Naive thymus-derived CD4-positive, alpha-beta T cell (primary cell): ENCODE results near the gene GJC2. TPM values are rescaled to one million over a fixed set of nuclear protein-coding genes. Genes with fewer than 3 reads are reported as not detected.
A peak's percentile ranks its signal among the peaks of the same experiment; 100 is the strongest.

Experiments used
- ATAC-seq: fragments of 150-1000 bp; cut with Tn5 transposase; 2 replicates; pipeline ENCODE4 v1.10.0; 2021; ENCODE audit warnings: mild to moderate bottlenecking, moderate library complexity
- CTCF ChIA-PET: fragments of 350-600 bp; sonication (Branson Sonifier 250); formaldehyde crosslinking; loops from one replicate; lab custom pipeline; 2021; ENCODE audit warnings: antibody characterized with exemption; lab: Charles Lee
- POLR2A ChIA-PET: fragments of 350-600 bp; sonication (Branson Sonifier 250); formaldehyde crosslinking; loops from one replicate; lab custom pipeline; 2021; ENCODE audit warnings: antibody characterized with exemption, inconsistent platforms; lab: Charles Lee
- DNase-seq, 9 donors: peaks; one replicate each; pipeline versions ENCODE4 v3.0.0 to v3.0.0-alpha.2; 2020 to 2022; ENCODE audit warnings: mixed read lengths in 1 of 9
- H3K27ac ChIP-seq: one replicate; pipeline ENCODE4 v1.7.0; 2013; ENCODE audit warnings: mild to moderate bottlenecking, low read depth, low read length, moderate library complexity
- H3K27me3 ChIP-seq, 2 donors: one replicate each; pipeline ENCODE4 v1.7.0; 2013; ENCODE audit warnings: low read length in 2 of 2, mild to moderate bottlenecking in 2 of 2, moderate library complexity in 2 of 2; ENCODE audit not compliant: control insufficient read depth in 2 of 2, insufficient read depth in 2 of 2
- H3K36me3 ChIP-seq, 3 experiments: 1 replicate in 2 of 3; 2 replicates in 1 of 3; pipeline ENCODE4 v1.7.0; 2013; ENCODE audit warnings: low read length in 3 of 3, mild to moderate bottlenecking in 3 of 3, moderate library complexity in 1 of 3; ENCODE audit not compliant: insufficient read depth in 3 of 3, control insufficient read depth in 2 of 3
- H3K4me1 ChIP-seq, 2 donors: one replicate each; pipeline ENCODE4 v1.7.0; 2013; ENCODE audit warnings: low read length in 2 of 2, mild to moderate bottlenecking in 2 of 2, moderate library complexity in 1 of 2; ENCODE audit not compliant: control insufficient read depth in 2 of 2, insufficient read depth in 2 of 2
- H3K4me3 ChIP-seq: 2 replicates; pipeline ENCODE4 v1.7.0; 2013; ENCODE audit warnings: mild to moderate bottlenecking, low read length
- H3K9me3 ChIP-seq, 3 experiments: 1 replicate in 2 of 3; 2 replicates in 1 of 3; pipeline ENCODE4 v1.7.0; 2013; ENCODE audit warnings: low read length in 3 of 3; ENCODE audit not compliant: control insufficient read depth in 2 of 3
- H3K27ac Mint-ChIP-seq, 9 donors: one replicate each; pipeline ENCODE4 v1.8.0; 2020 to 2022; ENCODE audit warnings: mixed read lengths in 9 of 9, mild to moderate bottlenecking in 8 of 9, moderate library complexity in 5 of 9, inconsistent platforms in 2 of 9
- H3K27me3 Mint-ChIP-seq, 5 donors: one replicate each; pipeline ENCODE4 v1.8.0; 2021 to 2022; ENCODE audit warnings: mixed read lengths in 5 of 5, mild to moderate bottlenecking in 1 of 5
- H3K36me3 Mint-ChIP-seq, 5 donors: one replicate each; pipeline ENCODE4 v1.8.0; 2020 to 2022; ENCODE audit warnings: mixed read lengths in 5 of 5, mild to moderate bottlenecking in 3 of 5, inconsistent platforms in 1 of 5
- H3K4me1 Mint-ChIP-seq, 7 donors: one replicate each; pipeline ENCODE4 v1.8.0; 2020 to 2022; ENCODE audit warnings: mixed read lengths in 7 of 7, mild to moderate bottlenecking in 3 of 7, inconsistent platforms in 1 of 7
- H3K4me3 Mint-ChIP-seq, 10 donors: one replicate each; pipeline ENCODE4 v1.8.0; 2020 to 2022; ENCODE audit warnings: mild to moderate bottlenecking in 10 of 10, mixed read lengths in 10 of 10, moderate library complexity in 6 of 10, inconsistent platforms in 2 of 10
- H3K9me3 Mint-ChIP-seq, 11 donors: one replicate each; pipeline ENCODE4 v1.8.0; 2020 to 2022; ENCODE audit warnings: mixed read lengths in 11 of 11, mild to moderate bottlenecking in 4 of 11, inconsistent platforms in 1 of 11, moderate library complexity in 1 of 11
- intact Hi-C, 2 donors: fragments of 100-400 bp; cut with micrococcal nuclease; formaldehyde crosslinking; loops; one replicate each; pipeline ENCODE4 v1.15.1; 2023
- polyA plus RNA-seq, 2 donors: library from polyadenylated mRNA; unstranded; fragments of 300-500 nt; fragmentation: Illumina TruSeq; gene quantifications; one replicate each; pipeline ENCODE4 v1.2.3, GENCODE V29; 2021
- total RNA-seq, 6 experiments: library from RNA in 5 of 6; stranded (reverse) in 5 of 6; gene quantifications; 1 replicate in 5 of 6; 2 replicates in 1 of 6; pipeline ENCODE4 v1.2.3 and lab custom pipeline; 2021 to 2026

GJC2 gene
- total and polyA plus RNA-seq, 7 experiments from 2014 or later = 0.70 to 3.3 (median 0.94) TPM; not detected in 2

GRCh38 chr1:228152097-228152917 is 2.6 kb downstream of the GJC2 start:
- intact Hi-C loops = no loop called here
- POLR2A ChIA-PET = interaction anchor here (0.7 kb wide), 1 partner anchor 14 kb away, joined by 3 read pairs; no protein-coding TSS in a partner anchor

GRCh38 chr1:228152918-228153258 is 3.2 kb downstream of the GJC2 start:
- peak overlapping the region in 4 of 9 donors; percentile 17 to 87 (median 51) for H3K27ac Mint-ChIP-seq
- no peaks in the 10 kb centered on the region for H3K36me3 Mint-ChIP-seq
- ChIA-PET POLR2A (interaction anchor here (0.7 to 1.1 kb wide), 2 partner anchors 9 to 13 kb away, joined by 3 read pairs; no protein-coding TSS in a partner anchor), CTCF (interaction anchor here (1.3 kb wide), 1 partner anchor 9 kb away, joined by 5 read pairs; no protein-coding TSS in a partner anchor)
- peaks cover 0 to 23% (median 2%) of the 10 kb centered on the region in 3 experiments for H3K36me3 ChIP-seq
- DNase-seq (peak in 1 of 9 donors; percentile 1), ATAC-seq (no peak)
- H3K4me1 Mint-ChIP-seq = peaks cover 0 to 20% (median 12%) of the 10 kb centered on the region in 7 donors
- H3K9me3 Mint-ChIP-seq = peaks cover 0 to 1% (median 0%) of the 10 kb centered on the region in 11 donors
- intact Hi-C loops = no loop called here
- no peaks in the 10 kb centered on the region for H3K27me3 Mint-ChIP-seq
- no peaks in the 10 kb centered on the region for H3K9me3 ChIP-seq
- no peaks in the 10 kb centered on the region for H3K27me3 ChIP-seq
- no peak overlapping the region for H3K4me3 ChIP-seq
- H3K4me1 ChIP-seq = peaks cover 0 to 7% of the 10 kb centered on the region in 2 donors
- no peak overlapping the region for H3K4me3 Mint-ChIP-seq
- H3K27ac ChIP-seq = no peak overlapping the region

More at GRCh38 chr1:228152097-228152917, 2.6 kb downstream of the GJC2 start:
- H3K4me3 ChIP-seq = no peak overlapping the region
- H3K27me3 ChIP-seq = no peaks in the 10 kb centered on the region
- no peak overlapping the region for H3K4me3 Mint-ChIP-seq
- no peaks in the 10 kb centered on the region for H3K36me3 Mint-ChIP-seq
- CTCF ChIA-PET = interaction anchor here (0.8 to 1.3 kb wide), 3 partner anchors 10 to 42 kb away, joined by 3 to 5 read pairs (median 3); no protein-coding TSS in a partner anchor
- H3K4me1 Mint-ChIP-seq = peaks cover 0 to 20% (median 12%) of the 10 kb centered on the region in 7 donors
- peak overlapping the region in 3 of 9 donors; percentile 36 to 87 (median 66) for H3K27ac Mint-ChIP-seq
- ATAC-seq (no peak), DNase-seq (peak in 1 of 9 donors; percentile 10)
- no peak overlapping the region for H3K27ac ChIP-seq
- H3K4me1 ChIP-seq = peaks cover 0 to 7% of the 10 kb centered on the region in 2 donors
- no peaks in the 10 kb centered on the region for H3K9me3 ChIP-seq
- no peaks in the 10 kb centered on the region for H3K27me3 Mint-ChIP-seq
- peaks cover 0 to 29% (median 7%) of the 10 kb centered on the region in 3 experiments for H3K36me3 ChIP-seq
- H3K9me3 Mint-ChIP-seq = peaks cover 0 to 1% (median 0%) of the 10 kb centered on the region in 11 donors

- H3K4me1 Mint-ChIP-seq = peaks cover 0 to 20% (median 12%) of the 10 kb centered on the region in 7 donors
- ChIA-PET POLR2A (interaction anchor here (1.1 kb wide), 1 partner anchor 11 kb away, joined by 3 read pairs; no protein-coding TSS in a partner anchor), CTCF (interaction anchor here (1.4 kb wide), 1 partner anchor 14 kb away, joined by 3 read pairs; no protein-coding TSS in a partner anchor)
- Histone ChIP-seq H3K36me3 (peaks cover 0 to 10% (median 0%) of the 10 kb centered on the region in 3 experiments), H3K27ac (peak overlapping the region; percentile 27), H3K4me3 (no peak overlapping the region), H3K4me1 (peaks cover 0 to 7% of the 10 kb centered on the region in 2 donors), H3K9me3 (no peaks in the 10 kb centered on the region), H3K27me3 (no peaks in the 10 kb centered on the region)
- intact Hi-C loops = no loop called here
- H3K4me3 Mint-ChIP-seq = peak overlapping the region in 1 of 10 donors; percentile 12
- no peaks in the 10 kb centered on the region for H3K36me3 Mint-ChIP-seq
- ATAC-seq (no peak), DNase-seq (peak in 1 of 9 donors; percentile 3)
- peaks cover 0 to 1% (median 0%) of the 10 kb centered on the region in 11 donors for H3K9me3 Mint-ChIP-seq
- H3K27ac Mint-ChIP-seq = peak overlapping the region in 6 of 9 donors; percentile 24 to 89 (median 74)
- H3K27me3 Mint-ChIP-seq = no peaks in the 10 kb centered on the region
Observed at GRCh38 chr1:228154021-228154669, 4.4 kb downstream of the GJC2 start.

DNA sequence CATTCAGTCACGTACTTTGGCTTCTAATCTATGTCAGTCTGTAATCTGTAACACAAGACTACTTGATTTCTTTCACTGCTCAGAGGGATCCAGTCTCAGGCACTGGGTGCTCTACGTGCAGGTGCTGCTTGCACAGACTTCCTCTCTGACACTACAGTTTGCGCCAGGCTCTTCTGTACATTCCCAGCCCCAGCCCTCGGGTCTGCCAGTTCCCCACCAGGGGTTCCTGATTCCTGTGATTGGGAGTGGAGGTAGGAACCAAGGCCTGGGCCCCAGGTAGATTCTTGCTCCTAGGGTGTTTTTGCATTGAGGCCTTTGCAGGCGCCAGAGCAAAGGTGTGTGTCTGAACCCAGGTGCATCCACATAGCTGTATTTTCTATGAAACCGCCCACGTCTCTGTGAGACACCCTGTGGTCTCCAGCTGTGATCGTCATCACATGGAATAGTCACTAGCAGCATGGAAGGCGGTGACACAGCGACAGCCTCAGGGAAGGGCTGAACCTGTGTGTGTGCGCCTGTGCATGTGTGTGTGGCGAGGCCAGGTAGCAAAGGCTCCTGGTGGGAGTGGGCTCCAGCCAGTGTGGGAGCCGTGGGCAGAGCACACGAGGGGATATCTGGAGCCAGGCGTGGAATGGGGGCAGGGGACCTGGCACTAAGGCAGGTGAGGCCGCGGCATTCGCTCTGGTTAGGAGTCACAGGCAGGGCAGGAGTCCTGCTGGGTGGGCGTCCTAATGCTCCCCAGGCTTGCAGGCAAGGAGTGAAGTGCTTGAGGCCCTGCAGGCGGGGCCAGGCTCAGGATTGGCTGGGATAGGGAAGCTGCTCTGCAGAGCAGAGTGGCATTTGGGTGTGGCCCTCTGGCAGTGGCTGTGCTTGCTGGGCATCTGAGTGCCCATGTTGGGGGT is 5.2 kb downstream of the GJC2 start:
- no peaks in the 10 kb centered on the region for H3K36me3 Mint-ChIP-seq
- no peak overlapping the region for H3K4me3 ChIP-seq
- DNase-seq (peak in 1 of 9 donors; percentile 42), ATAC-seq (no peak)
- intact Hi-C loops = no loop called here
- H3K4me3 Mint-ChIP-seq = peak overlapping the region in 3 of 10 donors; percentile 12 to 47 (median 31)
- H3K27me3 Mint-ChIP-seq = no peaks in the 10 kb centered on the region
- H3K27ac Mint-ChIP-seq = peak overlapping the region in 7 of 9 donors; percentile 24 to 89 (median 64)
- peaks cover 0 to 1% (median 0%) of the 10 kb centered on the region in 11 donors for H3K9me3 Mint-ChIP-seq
- ChIA-PET POLR2A (interaction anchor here (2.9 kb wide), 1 partner anchor 11 kb away, joined by 19 read pairs; the partner anchor contains the start of gene IBA57), CTCF (interaction anchor here (1.4 kb wide), 1 partner anchor 13 kb away, joined by 3 read pairs; no protein-coding TSS in a partner anchor)
- H3K27me3 ChIP-seq = no peaks in the 10 kb centered on the region
- H3K4me1 ChIP-seq = peaks cover 0 to 7% of the 10 kb centered on the region in 2 donors
- H3K27ac ChIP-seq = peak overlapping the region; percentile 27
- H3K9me3 ChIP-seq = no peaks in the 10 kb centered on the region
- H3K36me3 ChIP-seq = peaks cover 0 to 3% (median 0%) of the 10 kb centered on the region in 3 experiments
- H3K4me1 Mint-ChIP-seq = peaks cover 0 to 20% (median 12%) of the 10 kb centered on the region in 7 donors

GRCh38 chr1:228155596-228156514 is 6.1 kb downstream of the GJC2 start:
- Mint-ChIP-seq H3K27me3 (no peaks in the 10 kb centered on the region), H3K27ac (peak overlapping the region in 1 of 9 donors; percentile 89), H3K4me3 (peak overlapping the region in 1 of 10 donors; percentile 69), H3K4me1 (peaks cover 0 to 20% (median 12%) of the 10 kb centered on the region in 7 donors), H3K36me3 (no peaks in the 10 kb centered on the region), H3K9me3 (peaks cover 0 to 1% (median 0%) of the 10 kb centered on the region in 11 donors)
- H3K4me1 ChIP-seq = peaks cover 0 to 7% of the 10 kb centered on the region in 2 donors
- DNase-seq = no peak
- H3K27ac ChIP-seq = no peak overlapping the region
- H3K27me3 ChIP-seq = no peaks in the 10 kb centered on the region
- H3K9me3 ChIP-seq = no peaks in the 10 kb centered on the region
- no peak overlapping the region for H3K4me3 ChIP-seq
- no peaks in the 10 kb centered on the region for H3K36me3 ChIP-seq
- ChIA-PET POLR2A (interaction anchor here (2.9 kb wide), 1 partner anchor 10 kb away, joined by 19 read pairs; the partner anchor contains the start of gene IBA57), CTCF (no interaction called here)
- ATAC-seq = no peak
- intact Hi-C loops = loop anchor here in 1 of 2 donors (1.0 to 2.0 kb wide), 2 partner anchors 9 to 15 kb away; partner anchors contain the start of genes GUK1 and IBA57
